ENCODE measurements around the gene MOB2.

- TF ChIP-seq POLR2AphosphoS5 (IDR thresholded peaks at IDR 0.05) (no peak), CTCF (IDR thresholded peaks at IDR 0.05) (no peak)
Measured at GRCh38 chr11:1425006-1425405, 61.6 kb downstream of the MOB2 start.

Data from suprapubic skin (tissue), 3 donors.